Fibroblast of lung (primary cell): Measurements from ENCODE around the gene RUNX2. TPM values are rescaled to one million over a fixed set of nuclear protein-coding genes. Genes with fewer than 3 reads are reported as not detected.
A peak's percentile ranks its signal among the peaks of the same experiment; 100 is the strongest.

Experiments
- DNase-seq, 2 donors: peaks; one replicate each; pipeline versions ENCODE4 v3.0.0 to v3.0.0-alpha.2; 2010; ENCODE audit warnings: low read depth in 2 of 2
- H2AFZ ChIP-seq: 2 replicates; pipeline ENCODE4 v1.5.1; 2012; ENCODE audit warnings: low read length, control low read depth, inconsistent platforms
- H3K27ac ChIP-seq: 2 replicates; pipeline ENCODE4 v1.5.1; 2011; ENCODE audit warnings: low read length, control low read depth; ENCODE audit not compliant: insufficient read depth
- H3K27me3 ChIP-seq: 2 replicates; pipeline ENCODE4 v1.5.1; 2011; ENCODE audit warnings: mild to moderate bottlenecking, low read length; ENCODE audit not compliant: control insufficient read depth, insufficient read depth
- H3K36me3 ChIP-seq: 2 replicates; pipeline ENCODE4 v1.5.1; 2011; ENCODE audit warnings: low read length; ENCODE audit not compliant: control insufficient read depth, insufficient read depth
- H3K4me1 ChIP-seq: 2 replicates; pipeline ENCODE4 v1.5.1; 2011; ENCODE audit warnings: low read length; ENCODE audit not compliant: control insufficient read depth, insufficient read depth; ENCODE audit errors: extremely low read depth
- H3K4me2 ChIP-seq: 2 replicates; pipeline ENCODE4 v1.5.1; 2011; ENCODE audit warnings: low read length, control low read depth; ENCODE audit not compliant: insufficient read depth; ENCODE audit errors: extremely low read depth
- H3K4me3 ChIP-seq, 4 experiments: fragments of 200-600 bp in 1 of 4; sonication (generic) in 1 of 4; replicated peaks in 1 of 4; 2 replicates each; pipeline ENCODE4 v1.5.1; 2011 to 2016; ENCODE audit warnings: low read length in 4 of 4, low read depth in 3 of 4, mild to moderate bottlenecking in 3 of 4, control low read depth in 2 of 4, inconsistent platforms in 1 of 4, mixed read lengths in 1 of 4; ENCODE audit not compliant: insufficient read depth in 1 of 4; ENCODE audit errors: control extremely low read depth in 1 of 4
- H3K79me2 ChIP-seq: 2 replicates; pipeline ENCODE4 v1.5.1; 2012; ENCODE audit warnings: mild to moderate bottlenecking, low read length, inconsistent platforms; ENCODE audit not compliant: control insufficient read depth, insufficient read depth
- H3K9ac ChIP-seq: 2 replicates; pipeline ENCODE4 v1.5.1; 2011; ENCODE audit warnings: mild to moderate bottlenecking, low read length, control low read depth; ENCODE audit not compliant: insufficient read depth
- H3K9me3 ChIP-seq: 2 replicates; pipeline ENCODE4 v1.5.1; 2012; ENCODE audit warnings: low read depth, low read length; ENCODE audit not compliant: control insufficient read depth, insufficient read depth
- H4K20me1 ChIP-seq: 2 replicates; pipeline ENCODE4 v1.5.1; 2011; ENCODE audit warnings: low read length; ENCODE audit not compliant: control insufficient read depth, insufficient read depth; ENCODE audit errors: extremely low read depth
- CTCF ChIP-seq, 2 donors: IDR thresholded peaks in 1 of 2; conservative IDR thresholded peaks in 1 of 2; 1 replicate in 1 of 2; 2 replicates in 1 of 2; pipeline ENCODE4 v1.5.1; 2011 to 2012; ENCODE audit warnings: low read length in 2 of 2, control low read depth in 1 of 2, inconsistent platforms in 1 of 2, low read depth in 1 of 2, mild to moderate bottlenecking in 1 of 2
- EZH2 ChIP-seq: IDR thresholded peaks from 2 replicates; pipeline ENCODE4 v1.5.1; 2012; ENCODE audit warnings: low read length, control low read depth, mild to moderate bottlenecking; ENCODE audit errors: missing control alignments
- polyA plus RNA-seq, 2 donors: library from polyadenylated mRNA; depleted of rRNA in 1 of 2; stranded (reverse) in 1 of 2; unstranded in 1 of 2; fragments of >200 nt; gene quantifications; 2 replicates each; pipeline ENCODE4 v1.2.1, GENCODE V29; 2011 to 2012; ENCODE audit warnings: missing spikeins in 1 of 2
- total RNA-seq: library from RNA; depleted of rRNA; stranded (reverse); fragments of >200 nt; gene quantifications from 2 replicates; pipeline ENCODE4 v1.2.1, GENCODE V29; 2014

RUNX2 gene
- total and polyA plus RNA-seq, 2 donors (not counting 1 experiment from before 2014, with no cell fraction given): 2.5 to 4.5 TPM

GRCh38 chr6:45577836-45578504 lies 249.8 kb downstream of the RUNX2 start:
- peak; percentile 24 to 38 for DNase-seq
- Histone ChIP-seq H3K4me2 (peak overlapping the region; percentile 45), H3K36me3 (no peaks in the 10 kb centered on the region), H4K20me1 (no peaks in the 10 kb centered on the region), H3K27me3 (no peaks in the 10 kb centered on the region), H3K9ac (no peak overlapping the region), H3K4me1 (peaks cover 5% of the 10 kb centered on the region), H3K27ac (no peak overlapping the region), H3K9me3 (no peaks in the 10 kb centered on the region), H3K4me3 (no peak overlapping the region), H3K79me2 (no peaks in the 10 kb centered on the region), H2AFZ (peak overlapping the region; percentile 36)
- no peak for TF ChIP-seq EZH2
- TF ChIP-seq CTCF (conservative IDR thresholded peaks at IDR 0.05 in 1 of 2, IDR thresholded peaks at IDR 0.05 in 1 of 2; ENCODE audit: low read depth in 1 of 2, low read length in 2 of 2): no peak

- no peaks in the 10 kb centered on the region for H3K9me3 ChIP-seq
- no peak overlapping the region for H2AFZ ChIP-seq
- H3K79me2 ChIP-seq: no peaks in the 10 kb centered on the region
- H3K9ac ChIP-seq: no peak overlapping the region
- no peaks in the 10 kb centered on the region for H3K27me3 ChIP-seq
- TF ChIP-seq CTCF (conservative IDR thresholded peaks at IDR 0.05 in 1 of 2, IDR thresholded peaks at IDR 0.05 in 1 of 2; ENCODE audit: low read depth in 1 of 2, low read length in 2 of 2) (no peak), EZH2 (no peak)
- H4K20me1 ChIP-seq: no peaks in the 10 kb centered on the region
- no peak overlapping the region for H3K27ac ChIP-seq
- no peak for DNase-seq
- H3K4me2 ChIP-seq: no peak overlapping the region
- H3K4me1 ChIP-seq: no peaks in the 10 kb centered on the region
- H3K4me3 ChIP-seq: no peak overlapping the region
- no peaks in the 10 kb centered on the region for H3K36me3 ChIP-seq
Measured at GRCh38 chr6:45584127-45584526, 256.0 kb downstream of the RUNX2 start.

GRCh38 chr6:45586216-45587171 lies 258.4 kb downstream of the RUNX2 start:
- peak in 1 of 2 donors; percentile 26 for DNase-seq
- Histone ChIP-seq H3K27ac (no peak overlapping the region), H3K9ac (no peak overlapping the region), H3K27me3 (no peaks in the 10 kb centered on the region), H3K4me3 (no peak overlapping the region), H3K9me3 (no peaks in the 10 kb centered on the region), H3K79me2 (no peaks in the 10 kb centered on the region), H4K20me1 (no peaks in the 10 kb centered on the region), H3K36me3 (no peaks in the 10 kb centered on the region), H2AFZ (no peak overlapping the region), H3K4me2 (no peak overlapping the region), H3K4me1 (peaks cover 10% of the 10 kb centered on the region)
- no peak for TF ChIP-seq CTCF (conservative IDR thresholded peaks at IDR 0.05 in 1 of 2, IDR thresholded peaks at IDR 0.05 in 1 of 2; ENCODE audit: low read depth in 1 of 2, low read length in 2 of 2)
